GM18909 (cell line): Measurements from ENCODE around the gene BBC3.
"Not testable (repeated sequence)": the region's sequence is repeated elsewhere in the genome, so short reads cannot be mapped to it uniquely, and the experiment has no call there.

ENCODE experiments used
- ATAC-seq: cut with Tn5 transposase; IDR thresholded peaks from one replicate; pipeline ENCODE4 v1.9.1; 2021; ENCODE audit warnings: mild to moderate bottlenecking; ENCODE audit not compliant: unreplicated experiment, poor library complexity

Gene BBC3

DNA sequence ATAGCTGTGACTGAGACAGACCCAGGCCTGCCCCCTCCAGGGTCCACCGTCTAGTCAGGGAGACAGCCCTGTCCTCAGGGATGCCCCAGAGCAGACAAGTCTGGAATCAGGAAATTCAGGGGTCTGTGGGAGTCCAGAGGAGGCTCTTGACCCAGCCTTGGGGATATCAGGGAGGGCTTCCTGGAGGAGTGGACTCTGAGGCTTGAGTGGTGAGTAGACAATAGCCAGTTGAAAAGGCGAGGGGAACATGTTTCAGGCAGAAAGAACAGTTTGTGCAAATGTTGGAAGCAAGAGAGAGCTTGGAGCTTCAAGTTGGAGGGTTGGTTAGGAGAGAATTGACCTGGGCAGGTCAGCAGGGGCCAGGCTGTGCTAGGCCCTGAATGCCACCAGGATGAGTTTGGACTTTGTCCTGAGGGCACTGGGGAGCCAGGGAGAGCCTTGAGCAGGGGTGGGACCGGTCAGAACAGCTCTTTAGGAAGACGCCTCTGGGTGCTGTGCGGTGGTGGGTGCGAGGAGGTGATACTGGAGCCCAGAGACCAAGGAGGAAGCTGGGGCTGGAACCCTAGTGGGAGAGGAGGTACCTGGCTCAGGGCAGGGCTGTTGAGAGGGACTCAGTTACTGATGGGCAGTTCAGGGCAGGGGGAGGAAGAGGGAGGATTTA lies 28.0 kb upstream of the BBC3 start:
- ATAC-seq: no peak

DNA sequence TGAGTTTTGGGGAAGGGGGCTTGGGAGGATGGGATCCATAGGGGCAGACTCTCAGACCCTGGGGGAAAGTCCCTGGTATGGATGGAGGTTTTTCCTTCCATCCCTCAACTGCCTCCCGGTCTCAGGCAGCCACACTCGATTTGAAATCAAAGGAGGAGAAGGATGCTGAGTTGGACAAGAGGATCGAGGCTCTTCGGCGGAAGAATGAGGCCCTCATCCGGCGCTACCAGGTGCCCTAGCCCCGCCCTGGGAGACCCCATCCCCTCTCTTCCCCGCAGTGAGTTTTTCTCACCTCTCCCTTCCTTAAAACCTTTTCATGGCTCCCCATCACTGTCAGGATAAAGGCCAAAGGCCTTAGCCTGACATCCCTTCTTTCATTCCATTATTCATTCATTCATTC lies 27.4 kb upstream of the BBC3 start:
- no peak for ATAC-seq

DNA sequence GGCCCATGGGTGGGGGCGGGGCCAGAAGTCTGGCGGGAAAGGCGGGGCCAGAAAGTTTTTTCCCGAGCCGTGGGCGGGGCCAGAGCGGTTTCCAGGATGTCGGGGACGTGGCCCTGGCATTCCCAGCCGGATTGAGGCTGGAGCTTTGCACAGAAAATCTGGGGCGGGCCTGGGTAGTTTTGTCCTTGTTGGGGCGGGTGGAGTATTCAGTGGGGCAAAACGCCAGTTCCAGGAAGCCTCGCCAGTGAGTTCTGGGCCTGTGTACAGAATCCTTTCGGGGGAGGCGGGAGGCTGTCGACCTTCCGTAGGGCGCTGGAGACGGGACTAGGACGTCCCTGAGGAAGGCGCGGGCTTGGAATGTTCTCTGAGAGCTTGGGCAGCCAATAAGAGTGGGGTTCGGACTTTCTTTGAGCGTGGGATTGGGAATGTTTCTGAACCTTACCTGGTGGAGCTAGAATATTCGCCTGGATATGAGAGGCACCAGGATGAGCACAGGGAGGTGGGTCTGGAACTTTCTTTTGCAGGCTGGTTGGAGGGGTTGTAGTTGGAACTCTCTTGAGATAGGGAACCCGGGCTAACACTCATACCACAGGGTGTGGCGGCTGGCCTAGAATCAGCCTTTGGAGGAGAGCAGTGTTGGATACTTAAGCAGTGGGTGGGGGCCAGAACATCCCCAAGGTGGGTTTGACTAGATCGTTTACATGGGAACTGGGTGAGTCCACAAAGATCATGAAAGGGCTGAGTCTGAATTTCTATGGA lies 26.6 kb upstream of the BBC3 start:
- ATAC-seq: peak; percentile 2

DNA sequence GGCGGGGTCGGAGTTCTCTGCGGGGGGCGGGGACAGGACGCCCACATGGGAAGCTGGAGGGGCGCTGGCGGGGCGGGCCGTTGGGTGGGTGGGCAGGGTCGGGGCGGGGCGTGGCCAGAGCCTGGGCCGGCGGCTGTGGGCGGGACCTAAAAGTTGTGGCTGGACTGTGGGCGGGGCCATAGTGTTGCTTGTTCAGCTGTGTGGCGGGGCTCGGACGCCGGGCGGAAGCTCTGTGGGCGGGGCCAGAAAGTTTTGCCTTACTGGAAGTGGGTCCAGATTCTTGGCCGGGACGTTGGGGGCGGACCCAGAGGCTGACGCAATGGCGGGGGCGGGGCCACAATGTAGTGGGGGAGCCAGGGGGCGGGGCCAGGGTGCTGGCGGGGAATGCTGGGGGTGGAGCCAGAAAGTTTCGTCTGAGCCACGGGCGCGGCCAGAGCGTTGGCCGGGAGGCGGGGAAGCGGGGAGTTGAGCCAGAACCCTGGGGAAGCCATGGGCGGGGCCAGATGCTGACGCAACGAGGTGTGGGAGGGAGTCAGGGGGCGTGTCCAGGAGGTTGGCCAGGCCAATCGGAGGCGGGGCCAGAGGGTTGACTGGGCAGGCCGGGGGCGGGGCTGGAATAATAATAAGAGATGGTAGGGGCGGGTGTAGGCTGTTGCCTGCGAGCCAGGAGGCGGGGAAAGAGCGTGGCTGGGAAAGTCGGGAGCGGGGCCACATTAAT lies 25.9 kb upstream of the BBC3 start:
- peak; percentile 78 for ATAC-seq

DNA sequence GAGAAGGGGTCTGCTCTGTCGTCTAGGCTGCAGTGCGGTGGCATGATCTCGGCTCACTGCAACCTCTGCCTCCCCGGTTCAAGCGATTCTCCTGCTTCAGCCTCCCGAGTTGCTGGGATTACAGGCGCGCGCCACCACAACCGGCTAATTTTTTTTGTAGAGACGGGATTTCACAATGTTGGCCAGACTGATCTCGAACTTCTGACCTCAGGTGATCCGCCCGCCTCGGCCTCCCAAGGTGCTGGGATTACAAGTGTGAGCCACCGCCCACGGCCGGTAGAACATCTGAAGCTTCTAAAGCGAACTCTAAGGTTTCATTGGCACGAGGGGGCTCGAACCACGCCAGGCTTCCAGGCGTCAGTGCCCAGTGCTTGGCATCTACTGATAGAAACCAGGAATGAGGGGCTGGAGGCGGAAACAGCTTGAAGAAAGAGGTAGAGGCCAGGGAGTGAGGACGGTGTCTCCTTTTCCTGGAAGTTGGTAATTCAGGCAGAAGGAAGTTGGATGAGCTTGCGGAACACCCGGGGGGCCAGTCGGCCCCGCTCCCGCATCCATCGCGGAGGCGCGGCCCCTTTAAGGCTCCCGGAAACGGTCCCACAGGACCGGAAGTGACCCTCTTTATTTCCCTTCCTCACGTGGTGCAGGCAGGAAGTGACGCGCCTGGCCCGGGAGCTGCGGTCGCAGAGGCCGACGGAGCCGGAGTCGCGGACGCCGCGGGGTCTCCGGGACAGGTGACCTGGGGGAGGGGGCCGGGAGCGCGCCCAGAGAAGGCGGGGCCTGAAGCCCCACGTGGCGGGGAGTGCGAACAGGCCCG lies 25.1 kb upstream of the BBC3 start, which contains the start of gene CCDC9:
Gene CCDC9, plus strand, starts transcription at position 647 of the 814 bp plus-strand sequence. CDS start 1,876 bp downstream, outside the sequence.
- ATAC-seq: peak; percentile 54

DNA sequence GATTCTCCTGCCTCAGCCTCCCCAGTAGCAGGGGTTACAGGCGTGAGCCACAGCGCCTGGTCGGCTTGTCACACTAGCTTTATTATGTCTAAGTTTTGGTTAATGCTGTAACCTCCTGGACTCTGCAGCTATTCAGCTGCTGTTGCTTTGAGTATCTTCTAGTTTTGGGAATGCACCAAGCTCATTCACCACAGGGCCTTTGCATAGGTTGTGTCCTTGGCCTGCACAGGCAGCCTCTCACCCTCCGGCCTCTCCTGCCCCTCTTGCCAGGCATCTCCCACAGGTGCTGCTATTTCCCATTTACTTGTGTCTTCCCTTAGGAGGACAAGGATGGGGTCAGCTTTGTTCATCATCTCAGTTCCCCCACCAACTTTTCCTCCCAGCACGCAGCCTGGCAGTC lies 23.0 kb upstream of the BBC3 start:
- no peak for ATAC-seq

DNA sequence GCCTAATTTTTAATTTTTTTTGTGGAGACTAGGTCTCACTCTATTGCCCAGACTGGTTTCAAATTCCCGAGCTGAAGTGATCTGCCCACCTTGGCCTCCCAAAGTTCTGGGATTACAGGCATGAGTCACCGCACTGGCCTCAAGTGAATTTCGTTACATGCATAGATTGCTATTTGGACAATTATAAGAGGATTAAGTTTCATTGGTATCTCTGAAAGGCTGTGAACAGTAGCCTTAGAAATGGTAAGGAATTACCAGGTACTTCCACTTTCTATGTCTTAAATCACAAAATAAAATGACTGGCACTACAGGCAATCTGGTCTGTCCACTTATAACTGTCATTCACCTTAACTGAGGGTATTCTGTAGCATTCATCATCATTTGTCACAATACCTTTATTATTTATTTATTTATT lies 22.5 kb upstream of the BBC3 start:
- no peak for ATAC-seq

DNA sequence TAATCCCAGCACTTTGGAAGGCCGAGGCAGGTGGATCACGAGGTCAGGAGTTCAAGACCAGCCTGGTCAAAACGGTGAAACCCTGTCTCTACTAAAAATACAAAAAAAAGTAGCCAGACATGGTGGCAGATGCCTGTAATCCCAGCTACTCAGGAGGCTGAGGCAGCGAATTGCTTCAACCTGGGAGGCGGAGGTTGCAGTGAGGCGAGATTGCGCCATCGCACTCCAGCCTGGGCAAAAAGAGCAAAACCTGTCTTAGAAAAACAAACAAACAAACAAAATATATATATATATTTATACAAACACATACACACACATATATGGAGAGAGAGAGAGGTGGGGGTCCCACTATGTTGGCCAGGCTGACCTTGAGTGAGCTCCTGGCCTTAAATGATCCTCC lies 22.0 kb upstream of the BBC3 start:
- ATAC-seq: not testable (repeated sequence)

DNA sequence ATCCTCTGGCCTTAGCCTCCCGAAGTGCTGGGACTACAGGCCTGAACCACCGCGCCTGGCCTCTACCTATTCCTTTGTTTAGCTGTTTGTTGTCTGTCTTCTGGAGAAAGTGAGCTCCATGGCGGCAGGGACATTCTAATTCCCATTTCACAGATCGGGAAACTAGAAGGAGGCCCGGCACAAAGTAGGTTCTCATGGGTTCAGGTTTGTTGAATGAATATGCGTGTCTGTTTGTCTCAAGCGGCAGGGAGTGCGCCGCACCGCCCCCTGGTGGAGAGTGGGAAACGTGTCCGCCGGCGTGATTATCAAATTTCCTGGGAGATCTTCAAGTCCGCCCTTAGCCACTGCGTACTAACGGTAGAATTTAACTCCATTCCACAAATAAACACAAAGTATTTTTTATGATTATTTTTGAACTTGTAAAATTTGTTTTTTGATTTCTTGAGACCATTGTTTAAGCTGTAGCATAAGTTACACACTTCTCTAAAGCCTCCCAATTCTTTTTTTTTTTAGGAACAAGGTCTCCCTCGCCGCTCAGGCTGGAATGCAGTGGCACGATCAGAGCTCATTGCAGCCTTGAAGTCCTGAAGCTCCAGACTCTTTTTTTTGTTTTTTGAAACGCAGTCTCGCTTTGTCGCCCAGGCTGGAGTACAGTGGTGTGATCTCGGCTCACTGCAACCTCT lies 16.4 kb upstream of the BBC3 start:
- ATAC-seq: no peak

DNA sequence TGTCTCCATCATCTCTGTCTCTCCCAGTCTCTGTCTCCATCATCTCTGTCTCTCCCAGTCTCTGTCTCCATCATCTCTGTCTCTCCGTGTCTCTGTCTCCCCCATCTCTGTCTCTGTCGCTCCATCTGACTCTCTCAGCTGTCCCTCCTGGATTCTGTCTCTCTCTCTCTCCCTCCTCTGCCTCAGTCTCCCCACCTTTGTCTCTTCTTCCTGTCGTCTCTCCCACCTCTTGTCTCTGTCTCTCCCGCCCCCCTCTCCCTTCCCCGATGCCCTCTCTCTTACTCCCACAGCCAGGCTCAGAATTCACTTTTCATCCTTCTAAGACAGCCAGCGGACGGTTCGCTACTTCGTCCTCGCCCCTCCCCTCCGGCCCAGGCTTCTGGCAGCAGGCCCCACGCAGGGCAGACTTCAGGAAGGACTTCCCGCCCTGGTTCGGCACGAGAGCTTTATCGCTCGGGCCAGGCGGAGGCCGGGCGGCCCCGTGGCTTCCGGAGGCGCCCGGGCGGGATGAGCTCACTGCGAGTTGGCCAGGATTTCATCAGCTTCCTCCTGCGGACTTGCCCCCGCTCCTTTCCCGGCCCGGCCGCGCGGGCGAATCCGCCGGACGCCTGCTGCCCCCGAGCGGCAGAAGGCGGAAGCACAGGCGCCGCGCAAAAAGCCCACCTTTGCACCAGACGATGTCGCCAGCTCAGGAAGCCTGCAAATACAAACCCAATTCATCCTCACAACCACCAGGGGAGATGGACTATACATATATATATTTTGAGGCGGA lies 13.0 kb upstream of the BBC3 start:
- ATAC-seq: peak; percentile 67

DNA sequence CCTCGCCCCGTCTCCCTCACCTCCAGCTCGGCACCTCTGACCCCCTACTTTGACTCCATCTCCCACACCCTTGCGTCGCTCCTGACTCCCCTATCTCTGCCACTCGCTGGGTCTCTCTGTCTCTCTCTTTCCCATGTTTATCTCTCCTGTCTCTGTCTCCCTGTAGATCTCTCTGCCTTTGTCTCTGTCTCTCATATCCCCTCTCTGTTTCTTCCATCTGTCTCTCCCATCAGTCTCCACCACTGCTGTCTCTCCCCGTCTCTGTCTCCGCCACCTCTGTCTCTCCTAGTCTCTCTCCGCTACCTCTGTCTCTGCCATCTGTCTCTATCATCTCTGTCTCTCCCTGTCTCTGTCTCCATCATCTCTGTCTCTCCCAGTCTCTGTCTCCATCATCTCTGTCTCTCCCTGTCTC lies 12.4 kb upstream of the BBC3 start:
- ATAC-seq: no peak

DNA sequence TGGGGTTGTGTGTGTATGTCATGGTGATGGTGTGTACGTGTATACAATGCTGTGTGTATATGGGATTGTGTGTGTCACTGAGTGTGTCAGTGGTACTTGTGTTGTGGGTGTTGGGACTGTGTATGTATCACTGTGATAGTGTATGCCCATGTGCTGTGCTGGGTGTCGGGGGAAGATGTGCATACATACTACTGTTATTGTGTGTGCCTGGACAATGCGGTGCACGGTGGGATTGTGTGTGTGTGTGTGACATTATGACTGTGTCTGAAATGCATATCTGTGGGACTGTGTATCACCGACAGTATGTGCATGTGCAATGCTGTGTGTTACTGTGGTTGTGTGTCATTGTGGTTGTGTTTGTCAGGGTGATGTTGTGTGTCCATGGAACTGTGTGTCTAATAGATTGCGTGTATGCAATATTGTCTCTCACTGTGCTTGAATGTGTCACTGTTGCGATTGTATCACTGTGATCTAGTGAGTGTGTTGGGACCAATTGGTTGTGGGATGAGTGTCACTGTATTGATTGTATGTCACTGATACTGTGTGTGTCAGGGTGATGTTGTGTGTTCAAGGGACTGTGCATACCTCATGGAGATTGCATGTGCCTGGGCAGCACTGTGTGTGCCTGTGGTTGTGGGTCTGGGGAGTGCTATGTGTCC lies 11.0 kb upstream of the BBC3 start:
- no peak for ATAC-seq

DNA sequence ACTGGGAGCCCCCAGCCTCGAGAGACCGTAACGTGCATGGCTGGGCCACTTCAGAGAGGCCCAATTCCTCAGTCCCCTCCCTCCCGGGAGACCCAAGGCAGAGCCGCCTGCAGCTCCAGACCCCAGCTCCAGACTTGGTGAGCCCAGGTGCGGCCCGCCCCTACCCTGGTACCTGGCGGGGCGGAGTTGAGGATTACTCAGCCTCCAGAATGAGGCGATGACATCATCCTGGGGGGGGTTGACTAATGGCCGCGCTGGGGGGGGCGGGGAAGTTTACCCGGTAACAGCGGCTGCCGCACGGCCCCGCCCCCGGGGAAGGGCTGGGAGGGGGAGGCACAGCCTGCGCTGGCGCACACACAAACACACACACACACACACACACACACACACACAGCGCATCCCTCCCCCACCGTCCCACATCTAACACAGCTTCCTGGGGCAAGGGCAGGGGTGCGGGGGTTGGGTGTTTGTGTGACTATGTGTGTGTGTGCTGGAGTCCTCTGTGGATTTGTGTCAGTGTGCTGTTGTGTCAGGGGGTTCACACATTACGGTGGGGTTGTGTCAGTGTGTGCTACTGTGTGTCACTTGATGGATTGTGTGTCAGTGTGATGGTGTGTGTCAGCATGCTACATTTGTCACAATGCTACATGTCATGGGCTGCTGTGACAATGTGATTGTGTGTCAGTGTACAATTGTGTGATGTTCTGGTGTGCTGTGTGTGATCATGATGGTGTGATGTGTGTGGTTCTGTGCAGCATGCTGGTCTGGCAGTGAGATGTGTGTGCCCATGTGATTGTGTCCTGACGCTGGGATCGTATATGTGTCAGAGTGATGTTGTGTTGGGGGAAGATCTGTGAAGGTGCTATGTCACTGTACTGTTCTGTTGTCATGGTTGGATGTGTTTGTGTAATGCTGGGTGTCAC lies 10.3 kb upstream of the BBC3 start:
- ATAC-seq: no peak

DNA sequence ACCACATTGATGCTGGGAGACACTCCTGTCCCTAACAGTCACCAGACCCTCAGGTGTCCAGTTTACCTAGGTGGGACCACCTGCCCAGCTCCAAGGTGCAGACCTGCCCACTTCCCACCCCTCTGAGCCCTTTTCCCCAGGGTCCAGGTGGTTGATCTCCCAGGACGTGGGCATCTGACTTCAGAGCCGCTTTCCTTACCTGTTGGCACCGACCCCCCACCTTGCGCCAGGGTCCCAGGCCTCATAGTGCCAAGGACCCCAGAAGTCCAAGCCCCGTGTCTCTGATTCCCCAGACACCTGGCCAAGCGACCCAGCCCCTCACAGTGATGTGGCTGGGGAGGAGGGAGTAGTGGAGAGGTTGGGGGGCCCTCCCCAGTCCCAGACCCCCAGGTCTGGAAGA lies 9.6 kb upstream of the BBC3 start:
- no peak for ATAC-seq

DNA sequence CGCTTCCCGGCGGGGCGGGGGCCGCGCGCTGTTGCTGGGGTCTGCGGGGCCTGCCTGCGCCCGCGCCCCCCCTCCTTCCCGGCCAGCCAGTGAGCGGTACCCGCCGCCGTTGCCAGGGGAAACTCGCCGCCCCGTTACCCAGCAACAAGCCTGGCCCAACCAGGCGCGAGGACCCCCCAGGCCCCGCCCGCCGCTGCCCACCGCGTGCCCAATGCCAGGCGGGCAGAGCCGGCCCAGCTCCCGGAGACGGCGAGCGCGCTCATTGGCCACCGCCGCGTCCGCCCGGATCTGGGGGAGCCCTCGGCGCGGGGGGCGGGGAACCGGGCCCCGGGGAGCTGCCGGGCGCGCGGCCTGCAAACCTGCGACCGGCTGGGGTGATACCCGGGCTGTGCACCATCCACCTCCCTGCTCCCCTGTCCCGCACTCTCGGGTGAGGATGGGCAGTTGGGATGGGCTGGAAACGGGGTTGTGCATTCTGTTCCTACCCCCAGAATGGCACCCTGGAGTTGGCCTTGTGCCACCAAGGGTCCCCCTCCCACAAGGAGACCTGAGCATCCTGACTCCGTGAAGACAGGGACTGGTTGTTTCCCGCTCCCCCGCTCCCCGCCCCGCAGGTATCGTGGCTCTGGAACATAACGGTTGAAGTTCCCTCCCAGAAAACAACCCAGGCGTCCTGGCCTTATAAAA lies 8.8 kb upstream of the BBC3 start:
- no peak for ATAC-seq

DNA sequence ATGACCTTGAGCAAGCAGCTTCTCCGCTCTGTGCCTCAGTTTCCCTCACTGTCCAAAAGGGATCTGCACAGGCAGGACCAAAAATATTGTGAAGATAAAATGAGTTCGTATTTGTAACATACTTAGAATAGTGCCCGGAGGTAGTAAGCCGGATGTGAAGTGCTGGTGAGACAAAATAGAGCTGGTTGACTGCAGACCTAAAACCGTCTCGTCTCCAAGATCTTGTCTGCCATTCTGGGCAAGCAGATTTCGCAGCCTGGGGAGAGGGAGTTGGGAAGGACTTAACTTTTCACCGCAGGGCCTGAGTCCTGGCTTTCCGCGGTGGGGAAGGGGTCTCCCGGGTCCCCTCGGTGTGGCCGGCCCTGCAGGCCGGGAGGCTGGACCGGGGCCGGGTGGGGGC lies 8.2 kb upstream of the BBC3 start:
- ATAC-seq: no peak

DNA sequence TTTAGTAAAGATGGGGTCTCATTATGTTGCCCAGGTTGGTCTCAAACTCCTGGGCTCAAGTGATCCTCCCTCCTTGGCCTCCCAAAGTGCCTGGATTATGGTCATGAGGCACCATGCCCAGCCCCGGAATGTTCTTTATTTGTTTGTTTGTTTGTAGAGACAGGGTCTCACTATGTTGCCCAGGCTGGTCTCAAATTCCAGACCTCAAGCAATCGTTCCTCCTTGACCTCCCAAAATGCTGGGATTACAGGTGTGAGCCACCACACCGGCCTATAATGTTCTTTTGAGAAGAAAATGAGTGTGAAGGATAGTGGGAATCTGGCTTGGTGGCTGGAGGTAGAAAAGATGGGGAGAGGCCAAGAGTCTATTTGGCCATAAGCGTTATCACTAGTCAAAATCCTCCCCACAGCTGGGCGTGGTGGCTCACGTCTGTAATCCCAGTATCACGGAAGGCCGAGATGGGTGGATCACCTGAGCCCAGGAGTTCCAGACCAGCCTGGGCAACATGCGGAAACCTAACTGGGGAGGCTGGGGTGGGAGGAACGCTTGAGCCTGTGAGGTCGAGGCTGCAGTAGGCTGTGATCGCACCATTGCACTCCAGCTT lies 5.2 kb upstream of the BBC3 start:
- ATAC-seq: no peak
